GM21825 (cell line): ENCODE results near the gene NUP93.
A peak's percentile ranks its signal among the peaks of the same experiment; 100 is the strongest.

Source experiments
- ATAC-seq: cut with Tn5 transposase; IDR thresholded peaks from one replicate; pipeline ENCODE4 v1.9.1; 2021; ENCODE audit warnings: mild to moderate bottlenecking, moderate library complexity; ENCODE audit not compliant: unreplicated experiment

Gene NUP93

DNA sequence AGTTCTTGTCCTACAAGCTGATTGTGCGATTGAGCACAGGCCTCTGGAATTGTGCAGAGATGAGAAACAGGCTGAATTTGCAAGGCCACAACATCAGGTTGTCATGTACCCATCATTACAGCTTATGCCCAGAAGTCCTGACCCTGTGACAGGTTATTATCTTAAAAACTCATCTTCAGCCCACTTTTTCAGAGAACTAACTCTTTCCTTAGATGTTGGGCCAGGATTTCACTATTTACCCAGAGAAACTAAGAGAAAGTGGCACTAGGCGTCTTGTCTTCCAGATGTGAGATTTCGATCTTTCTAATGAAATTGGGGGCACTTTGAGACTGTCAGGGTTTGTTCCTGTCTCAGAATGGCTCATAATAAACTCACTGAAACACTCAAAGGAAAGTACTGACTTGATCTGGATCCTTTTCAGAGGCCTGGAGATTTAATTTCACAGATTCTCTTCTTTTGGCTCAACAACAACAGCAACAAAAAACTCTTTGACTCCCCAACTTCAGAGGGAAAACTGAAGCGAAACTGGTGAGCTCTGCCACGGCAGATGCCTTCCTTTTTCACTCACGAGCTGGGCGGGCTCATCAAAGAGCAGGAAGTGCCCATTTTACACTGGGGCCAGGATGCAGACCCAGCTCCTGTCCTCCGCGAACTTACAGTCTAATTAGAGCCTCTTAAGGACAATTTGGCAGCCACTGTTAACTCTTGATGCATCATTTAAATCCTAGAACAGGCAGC is 117.4 kb downstream of the NUP93 start:
- ATAC-seq, result no peak

- no peak for ATAC-seq
Observed at GRCh38 chr16:56848029-56848936, 118.4 kb downstream of the NUP93 start.

DNA sequence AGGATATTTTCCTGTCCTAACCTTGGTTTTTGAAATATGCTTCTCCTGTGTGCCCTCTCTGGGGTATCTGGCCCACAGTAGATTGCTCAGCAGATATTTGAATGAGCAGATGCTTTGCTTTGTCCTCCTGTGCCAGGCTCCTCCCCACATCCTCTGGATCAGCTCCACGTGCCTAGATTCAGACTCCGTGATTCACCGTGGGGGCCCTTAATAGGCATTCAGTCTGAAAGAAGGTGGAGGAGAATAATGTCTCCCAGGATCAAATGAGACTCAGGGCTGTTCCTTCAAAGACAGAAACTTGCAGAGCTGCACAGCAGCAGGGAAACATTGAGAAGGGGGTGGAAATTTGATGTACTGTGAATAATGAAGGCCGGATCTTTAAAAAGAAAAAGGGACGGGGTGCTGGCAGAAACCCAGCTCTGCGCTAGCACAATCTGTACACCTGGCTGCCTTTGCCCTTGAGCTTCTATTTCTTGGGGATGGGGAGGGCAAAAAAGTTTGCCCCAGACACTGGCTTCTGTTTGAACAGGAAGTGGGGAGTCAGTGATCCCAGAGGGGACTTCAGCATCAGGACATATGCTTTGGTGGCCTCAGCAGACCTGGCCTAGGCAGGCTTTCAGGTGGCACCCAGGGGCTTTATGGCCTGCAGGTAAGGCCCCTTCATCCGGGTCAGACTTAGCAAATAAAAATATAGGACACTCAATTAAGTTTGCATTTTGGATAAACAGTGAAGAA is 119.2 kb downstream of the NUP93 start:
- ATAC-seq, result no peak

- no peak for ATAC-seq
Observed at GRCh38 chr16:56849690-56850680, 120.1 kb downstream of the NUP93 start.

DNA sequence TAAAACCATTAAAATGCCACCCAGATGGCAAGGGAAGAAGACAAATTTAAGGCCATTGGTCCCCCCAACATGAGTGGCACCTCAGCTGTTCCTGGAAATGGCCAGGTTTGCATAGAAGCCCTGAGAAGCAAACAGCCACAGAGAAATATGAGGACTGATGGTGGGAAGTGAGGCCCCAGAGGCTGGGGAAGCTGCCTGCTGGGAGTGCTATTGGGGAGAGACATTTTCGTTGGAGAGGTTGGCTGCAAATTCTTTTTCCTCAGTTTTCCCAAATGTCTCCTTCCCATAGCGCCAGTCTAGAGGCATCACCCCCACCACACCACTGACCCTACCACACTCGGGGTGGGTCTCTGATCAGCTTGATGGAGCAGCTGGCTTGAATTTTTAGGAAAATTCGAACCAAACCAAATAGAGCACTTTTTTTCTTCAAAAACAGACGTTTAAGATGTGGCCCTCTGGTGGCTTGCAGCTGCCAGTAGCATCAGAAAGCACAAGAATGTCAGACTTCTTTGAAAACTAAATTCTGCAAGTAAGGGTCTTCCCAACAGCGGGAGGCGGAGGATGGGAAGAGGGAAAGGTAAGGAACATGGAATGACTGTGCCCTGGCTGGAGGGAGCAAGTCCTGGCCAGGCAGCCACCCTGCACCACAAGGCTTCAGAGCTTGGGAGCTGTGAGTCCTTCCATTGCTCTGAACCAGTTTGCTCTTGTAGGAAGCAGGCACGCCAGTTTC is 121.9 kb downstream of the NUP93 start:
- no peak for ATAC-seq

DNA sequence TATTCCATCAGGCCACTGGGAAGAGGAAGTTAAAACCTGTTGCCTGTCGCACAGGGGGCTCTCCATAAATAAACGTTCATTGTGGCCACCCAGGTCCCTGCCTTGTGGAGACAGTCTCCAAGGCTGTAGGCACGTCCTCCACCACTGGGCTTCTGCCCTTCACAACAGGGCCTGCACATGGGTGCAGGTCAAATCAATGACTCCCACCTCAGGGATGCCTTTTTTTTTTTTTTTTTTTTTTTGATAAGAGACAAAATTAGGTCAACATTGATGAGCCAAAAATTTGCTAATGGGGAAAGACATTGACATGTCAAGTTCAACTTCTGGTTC is 122.4 kb downstream of the NUP93 start:
- ATAC-seq, result no peak

- ATAC-seq, result no peak
Observed at GRCh38 chr16:56852968-56853367, 123.0 kb downstream of the NUP93 start.

- ATAC-seq, result no peak
Observed at GRCh38 chr16:56855201-56855600, 125.3 kb downstream of the NUP93 start.

DNA sequence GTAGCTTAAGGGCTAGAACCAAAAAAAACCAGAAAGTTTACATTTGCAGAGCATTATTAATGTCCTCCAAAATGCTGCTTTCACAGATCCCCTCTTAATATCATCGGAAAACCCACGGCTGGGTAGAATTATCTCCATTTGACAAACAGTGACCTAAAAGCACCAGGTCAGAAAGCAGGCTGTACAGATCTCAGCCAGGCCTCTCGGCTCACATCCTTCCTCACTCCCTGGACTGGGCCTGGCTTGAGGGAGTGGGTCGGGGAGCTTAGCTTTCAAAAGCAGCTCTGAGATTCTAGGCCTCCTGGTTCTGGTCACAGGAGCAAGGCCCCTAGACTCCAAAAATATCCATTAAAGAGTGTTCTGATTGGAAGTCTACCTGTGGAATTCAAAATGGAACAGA is 126.0 kb downstream of the NUP93 start:
- ATAC-seq, result no peak

GRCh38 chr16:56856876-56857447 is 127.0 kb downstream of the NUP93 start:
- no peak for ATAC-seq

- ATAC-seq, result no peak
Observed at GRCh38 chr16:56858374-56858773, 128.4 kb downstream of the NUP93 start.

DNA sequence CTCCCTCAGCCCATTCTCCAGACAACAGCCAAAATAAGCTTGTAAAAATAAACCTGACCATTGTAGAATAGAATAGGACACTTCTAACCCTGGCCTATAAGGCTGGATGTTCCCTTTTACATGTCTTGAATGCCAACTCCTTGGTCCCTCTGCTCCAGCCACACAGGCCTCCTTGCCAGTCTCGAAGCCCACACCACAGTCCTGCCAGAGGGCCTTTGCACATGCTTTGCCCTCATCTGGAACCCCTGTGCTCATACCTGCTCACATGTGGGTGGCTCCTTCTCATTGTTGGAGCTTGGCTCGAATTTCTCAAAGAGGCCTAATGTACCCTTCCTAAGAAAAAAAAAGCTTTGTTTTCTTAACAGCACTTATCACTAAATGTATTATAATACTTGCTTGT is 129.7 kb downstream of the NUP93 start:
- ATAC-seq, result no peak

DNA sequence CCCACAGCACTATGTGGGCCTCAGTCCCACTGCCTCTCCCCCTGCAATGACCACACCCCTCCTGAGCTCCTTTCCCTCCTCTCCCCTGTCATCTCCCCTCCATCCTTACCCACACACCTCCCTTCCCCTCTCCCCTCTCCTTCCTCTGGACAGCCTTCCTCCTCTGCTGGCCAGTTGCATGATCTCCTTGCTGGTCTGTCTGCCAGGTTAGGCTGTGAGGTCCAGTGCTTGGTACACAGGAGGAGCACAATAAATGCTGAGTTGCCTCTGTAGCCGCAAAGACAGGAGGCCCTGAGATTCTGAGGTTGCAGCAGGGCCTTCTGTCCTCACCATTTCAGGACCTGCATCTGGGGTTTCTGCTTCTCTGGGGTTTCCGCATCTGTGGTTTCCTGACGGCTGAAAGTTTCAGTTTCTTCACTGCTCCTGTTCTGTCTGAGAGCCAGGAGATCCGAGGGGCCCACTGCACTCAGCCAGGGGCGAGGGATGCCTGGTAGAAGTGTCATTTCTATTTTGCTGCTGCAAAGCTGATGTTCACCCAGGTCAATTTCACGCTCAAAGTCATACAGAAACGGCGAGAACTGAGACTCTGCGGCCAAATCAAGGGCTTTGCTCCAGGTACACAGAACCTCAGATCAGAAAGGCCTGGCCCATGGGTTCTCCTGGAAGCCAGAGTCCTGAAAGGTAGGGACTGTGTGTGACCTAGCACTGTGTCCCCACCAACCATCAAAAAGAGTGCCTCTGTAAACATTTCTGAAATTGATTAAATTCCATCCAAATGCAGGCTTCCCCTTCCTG is 130.5 kb downstream of the NUP93 start:
- ATAC-seq, result peak; percentile 84

DNA sequence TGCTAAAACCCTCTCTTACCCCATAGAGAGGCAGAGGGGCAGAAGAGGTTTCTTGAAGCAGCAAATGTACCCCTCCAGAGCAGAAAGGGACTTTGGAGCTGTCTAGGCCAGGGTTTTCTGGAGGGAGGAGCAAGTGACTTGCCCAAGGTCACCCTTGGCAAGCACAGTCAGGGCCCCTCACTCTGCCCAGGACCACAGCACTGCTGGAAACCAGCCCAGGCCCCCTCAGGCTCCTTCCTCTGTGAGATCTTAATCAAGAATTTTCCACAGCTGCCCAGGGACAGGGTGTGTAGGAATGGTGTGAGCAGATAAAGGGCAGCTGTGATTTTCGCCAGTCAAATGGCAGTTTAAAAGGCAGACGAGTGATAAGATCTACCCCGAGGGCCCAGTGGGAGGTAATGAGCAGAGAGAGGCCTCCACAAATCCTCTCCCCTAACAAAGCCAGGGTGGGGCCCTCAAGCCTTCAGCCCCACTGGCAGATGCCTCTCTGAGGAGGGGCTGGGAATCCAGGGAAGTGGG is 131.2 kb downstream of the NUP93 start:
- ATAC-seq, result no peak

- no peak for ATAC-seq
Observed at GRCh38 chr16:56861756-56862155, 131.8 kb downstream of the NUP93 start.

DNA sequence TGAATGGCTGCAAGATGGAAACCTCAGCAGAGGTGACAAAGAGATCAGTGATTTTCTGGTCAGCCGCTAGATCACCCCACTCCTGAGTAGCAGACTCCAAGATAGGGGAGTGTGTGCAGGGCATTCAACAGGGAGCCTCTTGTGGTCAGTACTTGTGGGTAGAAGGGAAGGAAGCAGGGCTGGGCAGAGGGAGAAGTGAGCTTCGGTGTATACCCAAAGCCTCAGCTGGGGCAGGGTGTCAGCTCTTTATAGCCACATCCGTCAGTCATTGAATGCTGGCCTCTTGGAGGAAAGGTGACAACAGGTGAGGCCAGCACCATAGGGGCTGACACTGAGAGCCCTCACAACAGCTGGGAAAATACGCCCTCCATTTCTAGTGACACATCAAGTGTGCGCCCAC is 132.8 kb downstream of the NUP93 start:
- no peak for ATAC-seq

DNA sequence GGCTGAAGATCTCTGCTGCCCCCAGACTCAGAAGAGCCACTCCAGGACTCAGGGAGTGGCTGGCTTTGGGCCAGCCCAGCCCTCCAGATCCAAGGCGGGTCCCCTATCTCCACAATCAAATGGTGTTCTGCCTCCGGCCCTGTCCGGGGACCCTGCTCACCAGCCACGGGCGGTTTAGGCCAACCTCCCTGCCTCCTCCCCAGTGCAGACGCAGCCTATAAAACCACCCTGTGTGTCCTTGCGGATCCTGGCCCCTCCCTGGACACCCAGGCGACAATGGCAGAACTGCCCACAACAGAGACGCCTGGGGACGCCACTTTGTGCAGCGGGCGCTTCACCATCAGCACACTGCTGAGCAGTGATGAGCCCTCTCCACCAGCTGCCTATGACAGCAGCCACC is 135.0 kb downstream of the NUP93 start, which contains the start of gene SLC12A3:
Gene SLC12A3 (plus strand): TSS at position 248 of the 400 bp plus-strand sequence. CDS start 29 bp downstream, at position 277.
- no peak for ATAC-seq

DNA sequence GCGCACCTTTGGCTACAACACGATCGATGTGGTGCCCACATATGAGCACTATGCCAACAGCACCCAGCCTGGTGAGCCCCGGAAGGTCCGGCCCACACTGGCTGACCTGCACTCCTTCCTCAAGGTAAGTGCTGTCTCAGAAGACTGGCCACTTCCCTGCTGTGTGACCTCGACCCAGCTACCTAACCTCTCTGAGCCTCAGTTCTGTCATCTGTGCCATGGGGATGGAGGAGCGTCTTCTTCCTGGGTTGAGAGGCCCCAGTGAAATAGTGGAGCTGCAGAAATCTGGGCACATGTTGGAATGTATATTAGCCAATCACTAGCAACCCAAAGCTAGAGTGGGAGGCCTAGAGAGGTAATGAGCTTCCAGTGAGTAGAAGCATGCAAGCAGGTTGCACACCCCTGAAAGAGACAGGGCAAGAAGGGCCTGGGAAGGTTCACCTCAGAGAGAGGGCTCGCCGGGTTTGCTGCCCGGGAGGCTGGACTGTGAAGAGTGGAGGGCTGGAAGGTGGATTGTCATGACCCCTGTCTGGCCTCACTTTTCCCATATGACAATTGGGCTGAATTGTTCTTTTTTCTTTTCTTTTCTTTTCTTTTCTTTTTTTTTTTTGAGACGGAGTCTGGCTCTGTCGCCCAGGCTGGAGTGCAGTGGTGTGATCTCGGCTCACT is 135.6 kb downstream of the NUP93 start:
- no peak for ATAC-seq
